ENCODE measurements around the gene ROCK1.

The ROCK1 gene

GRCh38 chr18:21080576-21080975 is 31.0 kb downstream of the ROCK1 start:
- Histone ChIP-seq H3K4me3 (ENCODE audit: low read length) (no peak overlapping the region), H3K36me3 (ENCODE audit: control insufficient read depth, insufficient read depth, low read length) (no peaks in the 10 kb centered on the region), H3K4me1 (ENCODE audit: control insufficient read depth, insufficient read depth, low read length) (no peaks in the 10 kb centered on the region), H3K27ac (ENCODE audit: low read length) (no peak overlapping the region), H3K27me3 (ENCODE audit: control insufficient read depth, insufficient read depth, low read length) (no peaks in the 10 kb centered on the region), H3K9me3 (ENCODE audit: control insufficient read depth, insufficient read depth, low read length) (no peaks in the 10 kb centered on the region)
- no CpG with 5 or more reads among the region's 1 CpG for WGBS (ENCODE audit: insufficient coverage, insufficient read length)
- no peak for DNase-seq (ENCODE audit: low read depth, low spot score)

- Histone ChIP-seq H3K36me3 (ENCODE audit: control insufficient read depth, insufficient read depth, low read length) (no peaks in the 10 kb centered on the region), H3K27me3 (ENCODE audit: control insufficient read depth, insufficient read depth, low read length) (no peaks in the 10 kb centered on the region), H3K4me1 (ENCODE audit: control insufficient read depth, insufficient read depth, low read length) (no peaks in the 10 kb centered on the region), H3K4me3 (ENCODE audit: low read length) (no peak overlapping the region), H3K27ac (ENCODE audit: low read length) (no peak overlapping the region), H3K9me3 (ENCODE audit: control insufficient read depth, insufficient read depth, low read length) (no peaks in the 10 kb centered on the region)
- no peak for DNase-seq (ENCODE audit: low read depth, low spot score)
- no CpG with 5 or more reads among the region's 3 CpGs for WGBS (ENCODE audit: insufficient coverage, insufficient read length)
These were observed 37.0 kb downstream of the ROCK1 start for GRCh38 chr18:21074336-21075323.

DNA sequence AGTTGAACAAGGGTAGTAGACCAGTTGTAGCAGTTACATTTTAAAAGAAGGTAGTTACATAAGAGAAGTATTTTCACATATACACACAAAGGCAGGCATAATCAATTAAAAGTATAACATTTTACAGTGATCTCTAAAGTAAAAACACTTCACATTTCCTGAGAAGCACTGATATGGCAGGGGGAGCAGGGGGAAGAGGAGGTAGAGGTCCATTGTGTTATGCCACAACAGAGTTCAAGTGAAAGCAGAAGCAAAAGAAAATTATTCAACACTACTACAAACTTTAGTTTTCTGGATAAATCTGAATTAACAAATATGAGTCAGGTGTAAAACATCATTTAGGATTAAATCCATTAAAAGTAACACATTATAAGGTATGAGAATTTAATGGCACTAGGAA is 38.4 kb downstream of the ROCK1 start:
- Histone ChIP-seq H3K4me1 (ENCODE audit: control insufficient read depth, insufficient read depth, low read length) (no peaks in the 10 kb centered on the region), H3K27ac (ENCODE audit: low read length) (no peak overlapping the region), H3K4me3 (ENCODE audit: low read length) (no peak overlapping the region), H3K36me3 (ENCODE audit: control insufficient read depth, insufficient read depth, low read length) (no peaks in the 10 kb centered on the region), H3K9me3 (ENCODE audit: control insufficient read depth, insufficient read depth, low read length) (no peaks in the 10 kb centered on the region), H3K27me3 (ENCODE audit: control insufficient read depth, insufficient read depth, low read length) (no peaks in the 10 kb centered on the region)
- no peak for DNase-seq (ENCODE audit: low read depth, low spot score)

- no CpG with 5 or more reads among the region's 4 CpGs for WGBS (ENCODE audit: insufficient coverage, insufficient read length)
- no peaks in the 10 kb centered on the region for H3K36me3 ChIP-seq (ENCODE audit: control insufficient read depth, insufficient read depth, low read length)
These were observed 40.5 kb downstream of the ROCK1 start for GRCh38 chr18:21071071-21071470.

GRCh38 chr18:21069468-21069867 is 42.1 kb downstream of the ROCK1 start:
- no peaks in the 10 kb centered on the region for H3K27me3 ChIP-seq (ENCODE audit: control insufficient read depth, insufficient read depth, low read length)
- no peak for DNase-seq (ENCODE audit: low read depth, low spot score)
- no peak overlapping the region for H3K27ac ChIP-seq (ENCODE audit: low read length)
- H3K4me1 ChIP-seq (ENCODE audit: control insufficient read depth, insufficient read depth, low read length) = no peaks in the 10 kb centered on the region
- H3K9me3 ChIP-seq (ENCODE audit: control insufficient read depth, insufficient read depth, low read length) = no peaks in the 10 kb centered on the region
- no peak overlapping the region for H3K4me3 ChIP-seq (ENCODE audit: low read length)
- no peaks in the 10 kb centered on the region for H3K36me3 ChIP-seq (ENCODE audit: control insufficient read depth, insufficient read depth, low read length)
- 100% methylated on average over 1 of the region's 1 CpG for WGBS (ENCODE audit: insufficient coverage, insufficient read length)

More at GRCh38 chr18:21071071-21071470, 40.5 kb downstream of the ROCK1 start:
- Histone ChIP-seq H3K27me3 (ENCODE audit: control insufficient read depth, insufficient read depth, low read length) (no peaks in the 10 kb centered on the region), H3K4me1 (ENCODE audit: control insufficient read depth, insufficient read depth, low read length) (no peaks in the 10 kb centered on the region), H3K9me3 (ENCODE audit: control insufficient read depth, insufficient read depth, low read length) (no peaks in the 10 kb centered on the region), H3K4me3 (ENCODE audit: low read length) (no peak overlapping the region), H3K27ac (ENCODE audit: low read length) (no peak overlapping the region)
- no peak for DNase-seq (ENCODE audit: low read depth, low spot score)

GRCh38 chr18:21064347-21064746 is 47.3 kb downstream of the ROCK1 start:
- no peaks in the 10 kb centered on the region for H3K4me1 ChIP-seq (ENCODE audit: control insufficient read depth, insufficient read depth, low read length)
- DNase-seq (ENCODE audit: low read depth, low spot score) = no peak
- no peak overlapping the region for H3K4me3 ChIP-seq (ENCODE audit: low read length)
- H3K36me3 ChIP-seq (ENCODE audit: control insufficient read depth, insufficient read depth, low read length) = no peaks in the 10 kb centered on the region
- no peaks in the 10 kb centered on the region for H3K9me3 ChIP-seq (ENCODE audit: control insufficient read depth, insufficient read depth, low read length)
- H3K27me3 ChIP-seq (ENCODE audit: control insufficient read depth, insufficient read depth, low read length) = no peaks in the 10 kb centered on the region
- no peak overlapping the region for H3K27ac ChIP-seq (ENCODE audit: low read length)

DNA sequence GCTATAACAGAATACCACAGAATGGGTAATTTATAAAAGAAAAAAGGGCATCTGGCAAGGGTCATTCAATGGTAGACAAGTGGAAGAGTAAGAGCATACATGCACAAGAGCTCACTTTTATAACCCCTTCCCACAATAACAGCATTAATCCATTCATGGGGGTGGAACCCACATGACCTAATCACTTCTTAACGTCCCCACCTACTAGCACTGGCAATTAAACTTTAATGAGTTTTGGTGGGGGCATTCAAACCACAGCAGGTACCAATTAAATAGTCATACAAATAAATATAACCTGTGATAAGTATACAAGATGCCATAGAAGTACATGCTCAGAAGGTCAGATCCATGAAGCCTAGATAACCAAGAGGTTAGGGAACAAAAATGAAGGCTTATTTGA is 48.6 kb downstream of the ROCK1 start:
- no peak overlapping the region for H3K27ac ChIP-seq (ENCODE audit: low read length)
- H3K9me3 ChIP-seq (ENCODE audit: control insufficient read depth, insufficient read depth, low read length) = no peaks in the 10 kb centered on the region
- no peak overlapping the region for H3K4me3 ChIP-seq (ENCODE audit: low read length)
- no CpG with 5 or more reads among the region's 1 CpG for WGBS (ENCODE audit: insufficient coverage, insufficient read length)
- DNase-seq (ENCODE audit: low read depth, low spot score) = no peak
- H3K4me1 ChIP-seq (ENCODE audit: control insufficient read depth, insufficient read depth, low read length) = no peaks in the 10 kb centered on the region
- H3K36me3 ChIP-seq (ENCODE audit: control insufficient read depth, insufficient read depth, low read length) = no peaks in the 10 kb centered on the region
- no peaks in the 10 kb centered on the region for H3K27me3 ChIP-seq (ENCODE audit: control insufficient read depth, insufficient read depth, low read length)

GRCh38 chr18:21057112-21057511 is 54.5 kb downstream of the ROCK1 start:
- Histone ChIP-seq H3K27me3 (ENCODE audit: control insufficient read depth, insufficient read depth, low read length) (no peaks in the 10 kb centered on the region), H3K27ac (ENCODE audit: low read length) (no peak overlapping the region), H3K36me3 (ENCODE audit: control insufficient read depth, insufficient read depth, low read length) (no peaks in the 10 kb centered on the region), H3K4me1 (ENCODE audit: control insufficient read depth, insufficient read depth, low read length) (no peaks in the 10 kb centered on the region), H3K4me3 (ENCODE audit: low read length) (no peak overlapping the region), H3K9me3 (ENCODE audit: control insufficient read depth, insufficient read depth, low read length) (no peaks in the 10 kb centered on the region)
- DNase-seq (ENCODE audit: low read depth, low spot score) = no peak
- WGBS (ENCODE audit: insufficient coverage, insufficient read length) = no CpG with 5 or more reads among the region's 1 CpG

- Histone ChIP-seq H3K27me3 (ENCODE audit: control insufficient read depth, insufficient read depth, low read length) (no peaks in the 10 kb centered on the region), H3K4me3 (ENCODE audit: low read length) (no peak overlapping the region), H3K9me3 (ENCODE audit: control insufficient read depth, insufficient read depth, low read length) (no peaks in the 10 kb centered on the region), H3K36me3 (ENCODE audit: control insufficient read depth, insufficient read depth, low read length) (no peaks in the 10 kb centered on the region), H3K27ac (ENCODE audit: low read length) (no peak overlapping the region), H3K4me1 (ENCODE audit: control insufficient read depth, insufficient read depth, low read length) (no peaks in the 10 kb centered on the region)
- DNase-seq (ENCODE audit: low read depth, low spot score) = no peak
These were observed 55.1 kb downstream of the ROCK1 start for GRCh38 chr18:21056545-21056944.

GRCh38 chr18:21054252-21054821 is 57.3 kb downstream of the ROCK1 start:
- no peaks in the 10 kb centered on the region for H3K9me3 ChIP-seq (ENCODE audit: control insufficient read depth, insufficient read depth, low read length)
- H3K4me1 ChIP-seq (ENCODE audit: control insufficient read depth, insufficient read depth, low read length) = no peaks in the 10 kb centered on the region
- H3K27ac ChIP-seq (ENCODE audit: low read length) = no peak overlapping the region
- no peaks in the 10 kb centered on the region for H3K27me3 ChIP-seq (ENCODE audit: control insufficient read depth, insufficient read depth, low read length)
- WGBS (ENCODE audit: insufficient coverage, insufficient read length) = no CpG with 5 or more reads among the region's 3 CpGs
- DNase-seq (ENCODE audit: low read depth, low spot score) = no peak
- no peaks in the 10 kb centered on the region for H3K36me3 ChIP-seq (ENCODE audit: control insufficient read depth, insufficient read depth, low read length)
- H3K4me3 ChIP-seq (ENCODE audit: low read length) = no peak overlapping the region

- no peak for DNase-seq (ENCODE audit: low read depth, low spot score)
- H3K36me3 ChIP-seq (ENCODE audit: control insufficient read depth, insufficient read depth, low read length) = no peaks in the 10 kb centered on the region
- H3K4me1 ChIP-seq (ENCODE audit: control insufficient read depth, insufficient read depth, low read length) = no peaks in the 10 kb centered on the region
- H3K9me3 ChIP-seq (ENCODE audit: control insufficient read depth, insufficient read depth, low read length) = no peaks in the 10 kb centered on the region
- H3K27me3 ChIP-seq (ENCODE audit: control insufficient read depth, insufficient read depth, low read length) = no peaks in the 10 kb centered on the region
- no peak overlapping the region for H3K27ac ChIP-seq (ENCODE audit: low read length)
- no peak overlapping the region for H3K4me3 ChIP-seq (ENCODE audit: low read length)
These were observed 58.5 kb downstream of the ROCK1 start for GRCh38 chr18:21053127-21053526.
